Measurements from ENCODE around the gene MEIS3.

Gene MEIS3

DNA sequence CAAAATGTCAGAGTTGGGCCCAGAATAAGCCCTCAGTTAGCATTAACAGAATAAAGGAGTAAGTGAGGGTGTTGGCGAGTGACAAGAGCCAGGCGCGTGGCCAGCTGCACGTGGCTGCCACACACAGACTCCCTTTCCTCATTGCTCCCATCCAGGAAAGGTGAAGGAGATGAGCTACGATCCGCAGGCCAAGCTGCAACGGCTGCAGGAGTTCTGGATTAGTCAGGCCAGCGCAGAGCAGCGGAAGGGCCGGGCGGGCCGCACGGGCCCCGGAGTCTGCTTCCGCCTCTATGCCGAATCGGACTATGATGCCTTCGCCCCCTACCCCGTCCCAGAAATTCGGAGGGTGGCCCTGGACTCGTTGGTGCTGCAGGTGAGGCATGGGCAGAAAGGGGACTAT is 57.0 kb downstream of the MEIS3 start:
- no peak for DNase-seq (ENCODE audit: low read depth in 2 of 2)

GRCh38 chr19:47358936-47359335 is 60.4 kb downstream of the MEIS3 start:
- DNase-seq (ENCODE audit: low read depth in 2 of 2) = no peak

DNA sequence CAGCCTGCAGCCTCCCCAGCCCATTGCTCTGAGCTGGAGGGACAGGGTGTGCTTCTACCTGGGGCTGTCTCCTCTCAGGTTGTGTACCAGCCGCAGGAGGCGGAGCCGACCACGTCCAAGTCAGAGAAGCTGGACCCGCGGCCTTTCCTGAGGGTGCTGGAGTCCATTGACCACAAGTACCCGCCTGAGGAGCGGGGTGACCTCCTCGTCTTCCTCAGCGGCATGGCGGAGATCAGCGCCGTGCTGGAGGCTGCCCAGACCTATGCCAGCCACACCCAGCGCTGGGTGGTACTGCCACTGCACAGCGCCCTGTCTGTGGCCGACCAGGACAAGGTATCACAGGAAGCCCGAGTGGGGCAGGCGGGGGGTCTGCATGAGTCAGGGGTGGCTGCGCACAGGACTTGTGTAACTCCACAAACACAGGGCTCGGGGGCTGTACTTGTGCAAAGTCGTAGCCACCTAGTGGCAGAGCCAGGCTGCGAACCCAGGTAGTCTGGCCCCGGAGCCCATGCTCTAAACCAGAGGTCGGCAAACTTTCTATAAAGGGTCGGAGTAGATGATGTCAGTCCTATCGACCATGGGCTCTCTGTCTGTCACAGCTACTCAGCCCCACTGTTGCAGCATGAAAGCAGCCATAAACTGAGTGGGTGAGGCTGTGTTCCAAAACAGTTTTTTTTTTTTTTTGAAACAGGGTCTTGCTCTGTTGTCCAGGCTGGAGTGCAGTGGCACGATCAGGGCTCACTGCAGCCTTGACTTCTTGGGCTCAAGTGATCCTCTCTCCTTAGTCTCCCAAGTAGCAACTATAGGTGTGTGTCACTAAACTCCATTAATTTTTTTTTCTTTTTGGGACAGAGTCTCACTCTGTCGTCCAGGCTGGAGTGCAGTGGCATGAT is 61.3 kb downstream of the MEIS3 start:
- DNase-seq (ENCODE audit: low read depth in 2 of 2) = no peak

DNA sequence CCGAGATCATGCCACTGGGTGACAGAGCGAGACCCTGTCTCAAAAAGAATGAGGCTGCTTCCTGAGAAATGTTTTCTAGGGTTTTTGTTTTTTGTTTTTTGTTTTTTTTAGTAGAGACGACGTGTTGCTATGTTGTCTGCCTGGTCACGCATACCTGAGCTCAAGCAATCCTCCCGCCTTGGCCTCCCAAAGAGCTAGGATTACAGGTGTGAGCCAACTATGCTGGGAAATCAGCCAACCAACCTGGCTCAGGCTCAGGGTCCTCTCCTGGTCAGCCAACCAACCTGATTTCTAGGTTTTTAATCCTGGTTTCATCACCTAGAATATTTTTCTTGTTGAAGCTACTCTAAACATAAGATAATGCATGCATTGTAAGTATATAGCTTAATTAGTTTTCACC is 62.4 kb downstream of the MEIS3 start:
- no peak for DNase-seq (ENCODE audit: low read depth in 2 of 2)

- DNase-seq (ENCODE audit: low read depth in 2 of 2) = no peak
Observed at GRCh38 chr19:47353307-47353712, 66.0 kb downstream of the MEIS3 start.
